Cardiac septum (tissue), 1 donor: ENCODE results near the gene ABCB11. TPM values are rescaled to one million over a fixed set of nuclear protein-coding genes. Genes with fewer than 3 reads are reported as not detected.

ENCODE experiments used
- DNase-seq: peaks from one replicate; pipeline ENCODE4 v3.0.0-alpha.2; 2020; ENCODE audit warnings: low spot score
- intact Hi-C: fragments of 100-400 bp; cut with DNase I; formaldehyde crosslinking; loops from one replicate; pipeline ENCODE4 v1.14.0; 2022
- total RNA-seq: library from RNA; stranded (reverse); fragmentation: NEBNext Ultra II Directional; extraction: Animal tissue kit (Norgen Biotek cat#: 25700); gene quantifications from one replicate; pipeline ENCODE4 v1.2.1, GENCODE V29; 2021
- donor health status: DM: no; HTN: no; CAD: no.

Gene ABCB11
- total RNA-seq, 1 donor from 2014 or later: 0.03 TPM

GRCh38 chr2:169047256-169048250 is 16.4 kb upstream of the ABCB11 start:
- DNase-seq: no peak
- intact Hi-C loops: no loop called here

- intact Hi-C loops: no loop called here
- no peak for DNase-seq
Measured at GRCh38 chr2:169046440-169047151, 15.5 kb upstream of the ABCB11 start.

GRCh38 chr2:169042856-169043255 is 11.7 kb upstream of the ABCB11 start:
- intact Hi-C loops: no loop called here
- DNase-seq: no peak

- DNase-seq: no peak
Measured at GRCh38 chr2:169041594-169041993, 10.5 kb upstream of the ABCB11 start.

GRCh38 chr2:169039702-169040101 is 8.6 kb upstream of the ABCB11 start:
- no peak for DNase-seq
- intact Hi-C loops: no loop called here

More at GRCh38 chr2:169041594-169041993, 10.5 kb upstream of the ABCB11 start:
- intact Hi-C loops: no loop called here

- intact Hi-C loops: no loop called here
- DNase-seq: no peak
Measured at GRCh38 chr2:169038338-169038757, 7.2 kb upstream of the ABCB11 start.

GRCh38 chr2:169036736-169037440 is 5.8 kb upstream of the ABCB11 start:
- intact Hi-C loops: no loop called here
- no peak for DNase-seq

- no peak for DNase-seq
- intact Hi-C loops: no loop called here
Measured at GRCh38 chr2:169035887-169036286, 4.8 kb upstream of the ABCB11 start.

GRCh38 chr2:169034984-169035544 is 3.9 kb upstream of the ABCB11 start:
- intact Hi-C loops: no loop called here
- DNase-seq: no peak

GRCh38 chr2:169034256-169034655 is 3.1 kb upstream of the ABCB11 start:
- DNase-seq: no peak
- intact Hi-C loops: no loop called here

- DNase-seq: no peak
- intact Hi-C loops: no loop called here
Measured at GRCh38 chr2:169029341-169029740, 1.8 kb downstream of the ABCB11 start.

GRCh38 chr2:169027234-169027633 is 3.9 kb downstream of the ABCB11 start:
- DNase-seq: no peak
- intact Hi-C loops: no loop called here

- intact Hi-C loops: no loop called here
- no peak for DNase-seq
Measured at GRCh38 chr2:169026056-169026455, 5.1 kb downstream of the ABCB11 start.

- intact Hi-C loops: no loop called here
- no peak for DNase-seq
Measured at GRCh38 chr2:169023161-169023560, 8.0 kb downstream of the ABCB11 start.

GRCh38 chr2:169018390-169018789 is 12.7 kb downstream of the ABCB11 start:
- intact Hi-C loops: no loop called here
- DNase-seq: no peak

GRCh38 chr2:169015943-169016342 is 15.2 kb downstream of the ABCB11 start:
- no peak for DNase-seq
- intact Hi-C loops: no loop called here

- intact Hi-C loops: loop anchor here (5.0 kb wide), 1 partner anchor 63 kb away; no protein-coding TSS in a partner anchor
- DNase-seq: no peak
Measured at GRCh38 chr2:169014780-169015179, 16.3 kb downstream of the ABCB11 start.

GRCh38 chr2:169013628-169014026 is 17.5 kb downstream of the ABCB11 start:
- intact Hi-C loops: loop anchor here (5.0 kb wide), 1 partner anchor 64 kb away; no protein-coding TSS in a partner anchor
- no peak for DNase-seq

GRCh38 chr2:169012812-169013627 is 18.1 kb downstream of the ABCB11 start:
- DNase-seq: no peak
- intact Hi-C loops: loop anchor here (5.0 kb wide), 1 partner anchor 64 kb away; no protein-coding TSS in a partner anchor
